Measurements from ENCODE around the gene MAN1C1.

Gene MAN1C1

GRCh38 chr1:25700144-25700523 lies 83.5 kb downstream of the MAN1C1 start:
- no peak for DNase-seq

DNA sequence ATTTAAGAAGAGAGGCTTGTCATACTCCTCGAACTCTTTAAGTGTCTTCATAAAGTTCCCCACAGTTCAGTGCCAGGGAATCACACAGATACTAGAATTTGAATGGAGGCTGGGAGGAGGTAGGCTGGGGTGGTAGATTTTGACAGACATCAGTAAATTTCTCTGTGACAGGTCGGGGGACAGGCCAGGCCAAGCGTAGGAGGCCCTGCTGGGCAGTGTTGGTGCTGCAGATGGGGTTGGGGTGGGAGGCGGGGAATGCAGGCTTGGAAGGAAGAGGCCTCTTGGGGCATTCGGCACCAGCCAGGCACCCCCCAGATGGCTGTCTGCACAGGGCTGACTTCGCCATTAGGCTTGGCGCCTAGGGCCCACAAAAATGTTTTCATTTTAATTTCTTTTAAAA lies 84.0 kb downstream of the MAN1C1 start:
- DNase-seq: no peak

GRCh38 chr1:25701030-25701785 lies 84.6 kb downstream of the MAN1C1 start:
- no peak for DNase-seq

- no peak for DNase-seq
These were observed 85.6 kb downstream of the MAN1C1 start for GRCh38 chr1:25702101-25702775.

GRCh38 chr1:25703041-25703440 lies 86.5 kb downstream of the MAN1C1 start:
- DNase-seq: no peak

DNA sequence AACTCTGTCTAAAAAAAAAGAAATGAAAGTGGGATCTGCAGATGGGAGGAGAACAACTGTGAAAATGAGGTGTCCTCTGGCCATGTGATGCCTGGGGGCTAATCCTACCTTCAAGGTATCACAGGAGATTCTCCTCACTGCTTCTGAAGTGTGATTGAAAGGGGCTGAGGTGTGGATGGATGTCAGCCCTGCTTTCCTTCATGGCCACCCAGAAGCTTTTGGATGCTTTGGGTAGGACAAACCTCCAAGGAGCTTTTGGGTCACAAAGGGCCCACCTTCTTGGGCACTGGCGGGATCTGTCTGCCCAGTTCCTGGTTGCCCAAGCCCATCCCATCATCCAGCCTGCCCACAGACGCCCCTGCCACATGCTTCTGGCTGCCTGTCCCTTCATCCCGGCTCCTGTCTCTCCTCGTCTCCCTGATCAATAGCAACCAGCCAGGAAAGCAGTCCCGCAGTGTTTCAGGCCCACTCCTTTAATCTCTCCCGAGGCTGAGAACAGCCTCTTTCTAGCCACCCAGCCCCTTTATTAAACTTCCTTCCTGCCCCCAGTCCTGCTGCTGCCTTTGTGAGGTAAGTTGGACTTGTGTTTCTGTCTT lies 87.2 kb downstream of the MAN1C1 start:
- no peak for DNase-seq

- DNase-seq: peak in 1 of 2 experiments; percentile 9
These were observed 87.7 kb downstream of the MAN1C1 start for GRCh38 chr1:25704267-25704691.

DNA sequence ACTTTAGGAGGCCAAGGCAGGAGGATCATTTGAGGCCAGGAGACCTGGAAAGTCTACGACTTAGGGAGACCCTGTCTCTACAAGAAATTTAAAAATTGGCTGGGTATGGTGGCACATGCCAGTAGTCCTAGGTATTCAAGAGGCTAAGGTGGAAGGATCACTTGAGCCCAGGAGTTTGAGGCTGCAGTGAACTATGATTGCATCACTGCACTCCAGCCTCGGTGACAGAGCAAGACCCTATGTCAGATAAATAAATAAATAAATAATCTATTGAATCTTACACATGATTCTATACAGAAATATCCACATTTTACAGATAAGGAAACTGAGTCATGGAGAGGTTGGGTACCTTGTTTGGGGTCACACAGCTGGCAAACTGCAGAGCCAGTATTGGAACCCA lies 89.1 kb downstream of the MAN1C1 start:
- no peak for DNase-seq

GRCh38 chr1:25706146-25707089 lies 89.8 kb downstream of the MAN1C1 start:
- DNase-seq: no peak

GRCh38 chr1:25707280-25708016 lies 90.9 kb downstream of the MAN1C1 start:
- DNase-seq: no peak

- DNase-seq: no peak
These were observed 94.2 kb downstream of the MAN1C1 start for GRCh38 chr1:25710583-25711347.

GRCh38 chr1:25711555-25712298 lies 95.1 kb downstream of the MAN1C1 start:
- peak; percentile 49 to 57 for DNase-seq

- no peak for DNase-seq
These were observed 95.8 kb downstream of the MAN1C1 start for GRCh38 chr1:25712299-25712970.

GRCh38 chr1:25713961-25714360 lies 97.4 kb downstream of the MAN1C1 start:
- no peak for DNase-seq

DNA sequence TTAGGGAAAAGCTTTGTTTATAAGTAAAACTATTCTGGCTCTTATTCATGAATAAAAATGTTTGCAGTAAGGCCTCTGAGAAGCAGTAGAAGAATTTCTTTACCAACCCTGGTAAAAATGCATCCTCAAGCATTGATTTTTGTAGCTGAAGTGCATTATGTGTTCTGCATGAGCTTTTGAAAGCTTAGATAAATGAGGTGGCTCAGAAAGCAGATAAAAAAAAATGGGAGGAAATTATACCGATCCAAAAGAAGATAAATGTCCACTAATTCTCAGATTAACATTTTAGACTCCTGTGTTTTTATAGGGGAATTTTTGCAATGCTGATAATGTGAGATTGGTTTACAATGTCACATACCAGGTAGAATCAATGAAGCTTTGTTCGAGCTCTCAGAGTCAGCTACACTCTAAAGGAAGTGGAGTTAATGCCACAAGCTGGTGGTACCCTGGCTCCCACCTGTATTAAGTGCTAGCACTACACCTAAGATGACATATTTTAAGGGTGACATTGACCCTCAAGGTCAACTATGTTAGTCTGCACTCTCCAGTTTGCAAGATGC lies 97.9 kb downstream of the MAN1C1 start:
- no peak for DNase-seq

GRCh38 chr1:25715888-25716287 lies 99.3 kb downstream of the MAN1C1 start:
- DNase-seq: no peak

DNA sequence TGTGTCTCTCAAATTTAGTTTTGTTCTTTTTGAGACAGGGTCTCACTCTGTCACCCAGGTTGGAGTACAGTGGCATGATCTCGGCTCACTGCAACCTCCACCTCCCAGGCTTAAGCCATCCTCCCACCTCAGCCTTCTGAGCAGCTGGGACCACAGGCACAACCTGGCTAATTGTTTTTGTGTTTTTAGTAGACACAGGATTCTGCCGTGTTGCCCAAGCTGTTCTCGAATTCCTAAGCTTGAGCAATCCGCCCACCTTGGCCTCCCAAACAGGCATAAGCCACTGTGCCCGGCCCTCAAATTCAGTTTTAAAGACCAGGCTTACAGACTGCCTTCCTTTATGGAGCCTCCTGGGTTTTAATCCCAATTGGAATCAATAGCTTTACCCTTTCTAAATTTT lies 99.7 kb downstream of the MAN1C1 start:
- no peak for DNase-seq

DNA sequence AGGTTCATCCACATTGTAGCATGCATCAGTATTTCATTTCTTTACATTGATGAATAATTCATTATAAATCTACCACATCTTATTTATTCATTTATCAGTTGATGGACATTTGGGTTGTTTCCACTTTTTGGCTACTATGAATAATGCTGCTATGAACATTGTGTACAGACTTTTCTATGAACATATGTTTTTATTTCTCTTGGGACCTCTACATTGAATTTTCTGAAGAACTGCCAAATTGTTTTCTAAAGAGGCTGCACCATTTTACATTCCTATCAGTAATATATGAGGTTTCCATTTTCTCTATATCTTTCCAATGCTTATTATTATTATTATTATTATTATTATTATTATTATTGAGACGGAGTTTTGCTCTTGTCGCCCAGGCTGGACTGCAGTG lies 102.1 kb downstream of the MAN1C1 start:
- no peak for DNase-seq

DNA sequence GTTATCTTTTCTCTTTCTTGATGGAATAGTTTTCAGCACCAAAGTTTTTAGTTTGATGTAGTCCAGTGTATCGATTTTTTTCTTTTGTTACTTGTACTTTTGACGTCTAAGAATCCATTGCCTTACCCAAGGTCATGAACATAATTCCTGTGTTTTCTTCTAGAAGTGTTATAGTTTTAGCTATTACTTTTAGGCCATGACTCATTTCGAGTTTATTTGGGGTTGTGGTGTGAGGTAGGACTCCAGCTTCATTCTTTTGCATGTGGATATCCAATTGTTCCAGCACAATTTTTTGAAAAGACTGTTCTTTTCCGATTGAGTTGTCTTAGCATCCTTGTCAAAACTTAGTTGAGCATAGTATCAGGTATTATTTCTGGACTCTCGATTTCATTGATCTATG lies 104.0 kb downstream of the MAN1C1 start:
- no peak for DNase-seq

All from stimulated activated CD4-positive, alpha-beta T cell treated with anti-CD3 and anti-CD28 coated beads, Interleukin-4, amount 100 ng/mL, for 4 hours (primary cell).